ELR (cell line): ENCODE data around the gene CROCC.
"Not testable (repeated sequence)": the region's sequence is repeated elsewhere in the genome, so short reads cannot be mapped to it uniquely, and the experiment has no call there.

Source experiments
- DNase-seq: peaks from one replicate; pipeline ENCODE4 v3.0.0-alpha.2; 2015; ENCODE audit warnings: low read depth

CROCC gene

GRCh38 chr1:16895598-16896315 is 26.0 kb upstream of the CROCC start, which contains the start of gene RNU1-2:
TSS of gene RNU1-2 (plus strand) at chr1:16895980.
- DNase-seq = peak; percentile 99

GRCh38 chr1:16896316-16897055 is 25.2 kb upstream of the CROCC start:
- DNase-seq = peak; percentile 99

GRCh38 chr1:16897653-16898052 is 24.1 kb upstream of the CROCC start:
- DNase-seq = peak; percentile 52

GRCh38 chr1:16898298-16898697 is 23.4 kb upstream of the CROCC start:
- DNase-seq = peak; percentile 59

GRCh38 chr1:16899020-16899419 is 22.7 kb upstream of the CROCC start:
- DNase-seq = not testable (repeated sequence)

GRCh38 chr1:16900751-16901150 is 21.0 kb upstream of the CROCC start:
- DNase-seq = peak; percentile 47

- not testable (repeated sequence) for DNase-seq
Observed at GRCh38 chr1:16901371-16901770, 20.4 kb upstream of the CROCC start.

- DNase-seq = peak; percentile 57
Observed at GRCh38 chr1:16903054-16903453, 18.7 kb upstream of the CROCC start.

- no peak for DNase-seq
Observed at GRCh38 chr1:16903458-16903796, 18.3 kb upstream of the CROCC start.

- DNase-seq = peak; percentile 99
Observed at GRCh38 chr1:16904560-16905109, 17.1 kb upstream of the CROCC start.

- DNase-seq = peak; percentile 96
Observed at GRCh38 chr1:16905110-16905867, 16.4 kb upstream of the CROCC start.

- peak; percentile 41 for DNase-seq
Observed at GRCh38 chr1:16905868-16906702, 15.6 kb upstream of the CROCC start.

- DNase-seq = no peak
Observed at GRCh38 chr1:16906873-16907272, 14.9 kb upstream of the CROCC start.

- no peak for DNase-seq
Observed at GRCh38 chr1:16907870-16908758, 13.6 kb upstream of the CROCC start.

GRCh38 chr1:16911851-16912721 is 9.6 kb upstream of the CROCC start:
- DNase-seq = not testable (repeated sequence)

- DNase-seq = not testable (repeated sequence)
Observed at GRCh38 chr1:16912742-16913141, 9.0 kb upstream of the CROCC start.

- DNase-seq = no peak
Observed at GRCh38 chr1:16913181-16913832, 8.4 kb upstream of the CROCC start.

GRCh38 chr1:16913833-16914662 is 7.7 kb upstream of the CROCC start:
- peak; percentile 94 for DNase-seq
